Stimulated activated CD4-positive, alpha-beta T cell treated with anti-CD3 and anti-CD28 coated beads, Interleukin-4, amount 100 ng/mL, for 48 hours (primary cell): ENCODE results near the gene COX11.

ENCODE experiments used
- DNase-seq, 2 donors: peaks; one replicate each; pipeline ENCODE4 v3.0.0-alpha.2; 2020; ENCODE audit warnings: low read depth in 2 of 2

COX11 gene

GRCh38 chr17:54967621-54968261, 713 bp downstream of the COX11 start:
- DNase-seq: peak; percentile 2 to 10

DNA sequence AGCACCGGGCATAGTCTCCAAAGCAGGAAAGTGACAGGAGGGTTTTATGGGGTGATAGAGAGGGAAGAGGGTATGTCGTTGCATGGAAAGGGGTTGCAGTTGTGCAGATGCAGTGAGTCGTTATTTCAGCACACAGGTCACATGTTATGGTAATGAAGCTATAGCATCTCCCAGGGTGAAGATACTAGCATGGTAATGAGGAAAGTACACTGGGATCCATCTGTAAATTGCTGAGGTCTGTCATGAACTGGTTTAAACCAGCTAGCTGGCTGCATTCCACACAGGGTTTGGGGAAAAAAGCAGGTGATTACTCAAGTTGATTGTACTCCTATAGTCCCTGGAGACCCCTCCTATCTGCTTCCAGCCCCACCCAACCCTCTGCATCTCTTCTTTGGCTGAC, 11.7 kb downstream of the COX11 start:
- no peak for DNase-seq

GRCh38 chr17:54951286-54951685, 17.2 kb downstream of the COX11 start:
- no peak for DNase-seq

GRCh38 chr17:54950116-54950515, 18.3 kb downstream of the COX11 start:
- no peak for DNase-seq

GRCh38 chr17:54948380-54948779, 20.1 kb downstream of the COX11 start:
- no peak for DNase-seq

DNA sequence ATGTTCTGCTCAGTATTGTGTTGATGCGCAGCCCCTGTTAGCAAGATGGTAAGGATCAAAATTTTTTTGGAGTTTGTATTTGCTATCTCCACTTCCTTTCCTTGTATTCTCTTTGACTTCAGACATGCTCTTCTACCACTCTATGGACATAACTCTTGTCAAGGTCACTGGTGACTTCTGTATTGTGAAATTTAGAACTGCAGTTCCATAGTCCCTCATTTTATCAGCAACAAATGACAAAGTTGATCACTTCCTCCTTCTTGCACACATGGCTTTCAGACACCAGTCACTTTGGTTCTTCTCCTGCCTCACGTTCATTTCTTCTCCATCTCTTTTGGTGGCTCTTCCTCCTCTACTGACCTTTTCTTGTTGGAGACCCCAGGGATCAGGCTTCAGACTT, 21.1 kb downstream of the COX11 start:
- DNase-seq: no peak

GRCh38 chr17:54945671-54946070, 22.8 kb downstream of the COX11 start:
- DNase-seq: no peak

- no peak for DNase-seq
These were observed 23.2 kb downstream of the COX11 start for GRCh38 chr17:54945231-54945630.

DNA sequence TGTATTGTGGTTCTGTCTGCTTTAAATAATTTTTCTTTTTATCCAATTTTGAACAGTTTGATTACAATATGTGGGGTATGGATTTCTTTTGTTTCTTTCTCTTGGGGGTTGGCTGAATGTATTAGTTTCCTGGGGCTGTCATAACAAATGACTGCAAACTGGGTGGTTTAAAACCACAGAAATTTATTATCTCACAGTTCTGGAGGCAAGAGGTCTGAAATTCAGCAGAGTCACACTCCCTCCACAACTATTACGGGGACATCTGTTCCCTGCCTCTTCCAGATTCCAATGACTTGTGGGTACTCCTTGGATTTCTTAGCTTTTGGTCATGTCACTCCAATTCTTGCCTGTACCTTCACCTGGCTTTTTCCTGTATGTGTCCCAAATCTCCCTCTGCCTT, 23.7 kb downstream of the COX11 start:
- DNase-seq: no peak

GRCh38 chr17:54941285-54941684, 27.2 kb downstream of the COX11 start:
- DNase-seq: no peak

DNA sequence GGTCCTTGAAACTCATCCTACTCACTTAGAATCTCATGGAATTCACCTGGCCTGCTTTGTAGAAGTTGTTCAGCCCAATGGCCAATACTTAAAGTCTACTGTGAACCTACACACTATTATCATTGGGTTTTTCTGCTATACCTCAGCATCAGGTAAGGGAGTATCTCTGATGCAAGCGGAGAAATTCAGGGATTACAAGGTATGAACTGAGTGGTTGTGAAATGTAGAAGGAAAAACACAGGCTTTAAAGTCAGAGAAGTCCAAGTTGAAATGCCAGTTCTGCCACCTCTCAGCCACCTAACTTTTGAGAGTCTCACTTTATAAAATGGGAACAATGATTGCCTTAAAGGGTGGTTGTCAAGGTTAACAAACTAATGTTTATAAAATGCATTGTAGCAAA, 31.0 kb downstream of the COX11 start:
- no peak for DNase-seq

GRCh38 chr17:54937018-54937417, 31.4 kb downstream of the COX11 start:
- DNase-seq: no peak

GRCh38 chr17:54935471-54935870, 33.0 kb downstream of the COX11 start:
- no peak for DNase-seq

GRCh38 chr17:54933921-54934320, 34.5 kb downstream of the COX11 start:
- DNase-seq: no peak

DNA sequence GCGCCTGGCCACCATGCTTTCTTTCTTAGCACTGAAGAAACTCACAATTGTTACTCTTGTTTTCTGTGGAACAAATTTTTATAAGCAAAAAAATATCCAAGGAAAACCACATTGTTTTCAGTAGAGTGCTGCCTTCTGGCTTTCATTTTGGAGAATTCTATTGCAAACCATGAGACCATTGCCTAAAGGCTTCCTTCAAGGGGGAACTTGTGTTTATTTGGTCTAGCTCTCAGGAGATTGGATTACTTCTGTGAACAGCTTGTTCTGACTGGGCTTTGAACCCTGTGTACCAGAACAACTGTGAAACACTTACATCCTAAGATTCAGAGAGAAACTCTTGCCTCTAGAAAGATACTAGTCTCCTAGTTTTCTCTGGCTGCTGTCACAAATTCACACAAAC, 35.7 kb downstream of the COX11 start:
- no peak for DNase-seq

- DNase-seq: no peak
These were observed 40.9 kb downstream of the COX11 start for GRCh38 chr17:54927525-54927924.

DNA sequence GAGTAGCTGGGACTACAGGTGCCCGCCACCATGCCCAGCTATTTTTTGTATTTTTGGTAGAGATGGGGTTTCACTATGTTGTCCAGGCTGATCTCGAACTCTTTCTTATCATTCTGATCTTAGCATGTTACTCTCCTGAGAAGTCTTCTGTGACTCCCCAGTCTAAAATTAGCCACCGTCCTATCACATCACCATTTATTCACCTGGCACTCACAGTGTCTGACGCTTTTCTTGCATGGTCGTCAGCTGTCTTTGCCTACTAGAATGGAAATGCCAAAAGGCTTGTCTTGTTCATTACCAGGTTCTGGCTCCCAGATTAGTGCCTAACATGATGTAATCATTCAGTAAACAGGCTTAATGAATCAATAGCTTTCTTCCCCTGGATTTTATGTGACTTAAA, 44.0 kb downstream of the COX11 start:
- no peak for DNase-seq

GRCh38 chr17:54920819-54921218, 47.6 kb downstream of the COX11 start:
- no peak for DNase-seq

- no peak for DNase-seq
These were observed 49.0 kb downstream of the COX11 start for GRCh38 chr17:54919425-54919824.

DNA sequence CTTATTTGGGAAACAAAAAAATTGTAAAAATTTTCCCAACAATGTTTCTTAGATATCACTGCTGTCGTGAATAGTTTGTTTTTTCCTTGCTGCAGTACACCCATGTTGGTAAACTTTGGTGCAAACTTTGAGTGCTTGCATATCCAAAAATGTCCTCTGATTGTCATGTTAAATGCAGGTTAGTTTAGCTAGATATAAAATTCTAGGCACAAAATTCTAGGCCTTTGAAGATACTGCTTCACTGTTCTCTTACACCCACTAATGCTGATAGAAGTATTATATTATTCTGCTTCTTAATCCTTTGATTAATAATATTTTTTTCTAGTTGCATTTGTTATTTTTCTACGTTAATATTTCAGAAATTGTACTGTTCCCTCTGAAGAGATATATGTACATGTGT, 51.7 kb downstream of the COX11 start:
- DNase-seq: no peak
